HG02571 (cell line): ENCODE data around the gene EZR.

Source experiments
- ATAC-seq: cut with Tn5 transposase; IDR thresholded peaks from one replicate; pipeline ENCODE4 v1.9.1; 2021; ENCODE audit warnings: mild to moderate bottlenecking, moderate library complexity; ENCODE audit not compliant: unreplicated experiment

Gene EZR

DNA sequence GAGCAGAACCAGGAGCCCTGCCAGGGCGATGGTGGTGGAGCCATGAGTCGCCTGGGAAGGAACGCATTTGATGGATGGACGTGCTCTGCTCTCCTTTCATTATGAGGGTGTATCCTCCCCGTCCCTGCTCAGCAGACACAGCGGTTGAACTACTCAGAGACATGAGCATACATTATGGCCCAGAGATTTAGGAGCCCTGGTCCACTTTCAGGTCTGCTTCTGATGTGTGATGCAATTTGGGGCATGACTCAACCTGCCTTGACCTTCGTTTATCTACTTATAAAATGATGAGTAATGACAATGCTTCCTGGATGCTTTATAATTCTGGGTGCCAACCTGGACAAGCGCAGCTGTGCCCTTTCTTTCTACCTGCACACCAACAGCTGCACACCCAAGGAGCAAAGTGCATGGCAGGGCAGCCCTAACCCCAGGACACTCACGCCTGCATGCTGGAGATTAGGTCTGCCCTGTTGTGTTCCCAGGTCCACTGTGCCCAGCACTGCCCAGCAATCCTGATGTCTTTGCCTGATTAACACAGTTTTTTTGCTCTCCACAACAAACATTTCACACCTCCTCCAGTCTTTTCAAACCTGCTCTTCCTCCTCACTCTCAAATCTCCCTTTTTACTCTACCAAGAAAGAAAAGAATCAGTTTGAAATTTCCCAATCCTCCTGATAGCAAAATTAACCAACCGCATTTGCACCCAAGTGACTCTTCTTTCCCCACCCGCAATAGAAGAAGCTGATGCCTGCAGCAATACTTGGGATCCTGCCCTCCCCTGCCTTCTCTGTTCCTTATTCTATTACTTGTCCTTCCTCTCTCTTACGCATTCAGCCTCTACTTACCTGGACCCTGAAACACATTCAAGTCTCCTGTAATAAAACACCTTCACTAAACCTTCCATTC is 81.2 kb downstream of the EZR start:
- ATAC-seq = no peak

DNA sequence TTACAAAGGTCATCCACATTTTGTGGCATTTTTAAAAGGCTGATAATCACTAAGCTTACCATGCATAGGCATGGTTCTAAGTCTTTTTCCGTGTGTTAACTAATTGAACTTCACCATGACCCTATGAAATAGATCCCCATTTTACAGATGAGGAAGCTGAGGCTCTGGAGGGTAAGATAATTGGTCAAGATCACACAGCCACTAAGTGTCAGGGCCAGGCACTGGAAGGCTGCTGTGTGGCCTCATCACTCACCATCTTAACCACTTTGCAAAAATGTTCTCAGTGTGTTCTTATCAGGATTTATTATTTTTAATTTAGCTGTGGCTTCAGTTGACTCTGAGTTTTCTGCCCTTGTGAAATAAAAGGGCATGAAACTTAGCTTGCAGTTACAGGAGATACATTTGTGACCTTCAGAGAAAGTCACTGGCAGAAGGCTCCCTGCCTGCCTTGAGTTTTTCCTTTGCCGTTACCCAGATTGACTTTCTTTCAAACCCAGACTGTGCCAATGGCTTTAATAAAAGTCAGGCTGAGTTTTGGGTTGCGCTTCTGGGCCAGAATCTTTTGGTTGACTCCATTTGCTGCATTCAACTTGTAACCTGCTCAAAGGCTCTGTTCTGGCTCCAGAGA is 82.0 kb downstream of the EZR start:
- ATAC-seq = no peak

DNA sequence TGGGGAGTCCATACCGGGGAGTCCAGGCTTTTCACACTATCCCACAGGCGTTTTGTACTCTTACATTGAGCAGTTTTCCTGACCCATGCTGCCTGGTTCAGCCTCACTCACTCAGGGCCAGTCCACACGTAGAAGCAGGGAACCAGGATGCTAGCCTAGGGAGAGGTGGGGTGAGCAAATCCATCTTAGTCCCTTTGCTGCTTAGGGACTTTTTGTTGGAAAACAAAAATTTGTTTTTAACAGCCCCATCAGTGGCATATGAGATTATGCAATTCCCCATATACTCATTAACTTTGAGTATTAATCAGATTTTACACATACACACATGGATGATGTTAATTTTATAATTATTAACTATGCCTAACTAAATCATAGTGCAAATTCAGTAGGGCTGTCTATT is 84.2 kb downstream of the EZR start:
- ATAC-seq = no peak

DNA sequence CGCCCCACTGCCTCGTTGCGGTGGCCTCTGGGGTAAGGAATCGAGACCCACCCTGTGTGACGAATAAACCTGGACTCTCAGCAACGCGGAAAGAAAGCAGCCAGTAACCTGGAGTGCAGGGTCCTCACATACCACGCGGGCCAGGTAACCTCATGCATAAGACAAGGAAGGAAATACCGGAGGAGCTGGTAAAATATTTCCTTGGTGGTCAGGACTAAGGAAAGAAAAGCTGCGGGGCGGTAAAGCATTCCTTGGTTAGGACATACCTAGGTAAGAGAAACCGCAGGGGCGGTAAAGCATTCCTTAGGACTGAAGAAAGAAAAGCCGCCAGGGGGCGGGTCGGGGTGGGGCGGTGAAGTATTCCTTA is 88.6 kb downstream of the EZR start:
- ATAC-seq = no peak

DNA sequence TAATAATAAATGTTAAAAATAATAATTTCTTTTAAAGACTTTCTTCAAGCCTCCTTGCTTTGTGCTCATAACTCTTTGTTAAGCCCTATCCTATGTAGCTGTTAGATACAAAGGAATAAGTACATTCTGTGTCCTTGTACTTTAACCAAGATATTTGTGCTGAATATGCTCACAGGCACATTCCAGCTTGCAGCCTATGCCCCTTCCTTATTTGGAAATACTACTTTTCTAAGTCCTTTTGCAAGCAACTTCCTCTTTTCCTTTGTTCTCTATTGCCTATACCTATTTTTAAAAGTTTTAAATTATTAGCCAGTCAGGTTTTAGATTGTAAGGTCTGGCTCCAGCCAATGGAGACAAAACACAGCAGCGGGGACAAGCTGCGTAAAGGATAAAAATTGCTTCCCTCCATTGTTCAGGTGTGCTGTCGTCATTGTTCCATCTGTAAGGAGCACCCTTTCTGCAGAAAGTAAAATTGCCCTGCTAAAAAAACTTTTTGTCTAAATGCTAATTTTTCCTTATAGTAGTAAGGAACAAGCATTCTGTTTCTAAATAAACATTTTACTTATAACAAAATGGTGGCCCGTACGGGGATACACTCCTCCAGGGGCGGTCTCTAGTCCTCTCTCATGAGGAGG is 89.1 kb downstream of the EZR start:
- ATAC-seq = no peak

DNA sequence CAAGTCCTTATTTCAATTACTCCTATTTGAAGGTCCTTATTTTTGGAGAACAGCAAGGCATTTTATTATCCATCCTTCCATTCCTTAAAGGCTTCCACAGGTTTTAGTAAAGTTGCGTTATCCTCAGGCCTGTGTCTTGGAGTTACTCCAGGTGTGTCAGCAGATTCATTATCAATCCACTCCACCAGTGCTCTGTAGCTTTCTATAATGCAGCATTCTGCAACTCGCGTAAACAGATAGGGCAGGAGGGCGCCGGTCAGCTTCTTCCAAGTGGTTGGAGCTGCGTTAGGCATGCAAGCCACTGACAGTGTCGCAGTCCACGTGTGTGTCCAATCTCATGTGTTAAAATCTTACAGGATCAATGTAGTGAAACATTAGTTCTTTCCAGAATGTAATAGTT is 93.5 kb downstream of the EZR start:
- ATAC-seq = no peak

DNA sequence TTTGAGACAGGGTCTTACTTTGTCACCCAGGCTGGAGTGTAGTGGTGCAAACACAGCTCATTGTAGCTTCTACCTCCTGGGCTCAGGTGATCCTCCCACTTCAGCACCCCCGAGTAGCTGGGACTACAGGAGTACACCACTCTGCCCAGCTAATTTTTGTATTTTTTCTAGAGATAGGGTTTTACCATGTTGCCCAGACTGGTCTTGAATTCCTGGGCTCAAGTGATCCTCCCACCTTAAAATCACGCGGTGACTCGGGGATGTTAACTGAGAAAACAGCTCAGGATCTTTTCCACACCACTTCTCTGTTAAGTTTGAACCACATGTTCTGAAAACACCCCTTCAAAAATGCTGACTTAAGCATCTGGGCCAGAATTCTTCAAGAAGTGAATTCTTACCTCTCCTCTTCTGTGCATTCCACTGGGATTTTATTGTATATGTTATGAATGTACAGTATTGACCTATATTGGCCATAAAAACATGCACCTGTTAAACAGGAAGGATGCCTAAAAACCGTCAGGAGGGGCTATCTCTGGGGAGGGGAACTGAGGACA is 96.9 kb downstream of the EZR start:
- ATAC-seq = no peak

DNA sequence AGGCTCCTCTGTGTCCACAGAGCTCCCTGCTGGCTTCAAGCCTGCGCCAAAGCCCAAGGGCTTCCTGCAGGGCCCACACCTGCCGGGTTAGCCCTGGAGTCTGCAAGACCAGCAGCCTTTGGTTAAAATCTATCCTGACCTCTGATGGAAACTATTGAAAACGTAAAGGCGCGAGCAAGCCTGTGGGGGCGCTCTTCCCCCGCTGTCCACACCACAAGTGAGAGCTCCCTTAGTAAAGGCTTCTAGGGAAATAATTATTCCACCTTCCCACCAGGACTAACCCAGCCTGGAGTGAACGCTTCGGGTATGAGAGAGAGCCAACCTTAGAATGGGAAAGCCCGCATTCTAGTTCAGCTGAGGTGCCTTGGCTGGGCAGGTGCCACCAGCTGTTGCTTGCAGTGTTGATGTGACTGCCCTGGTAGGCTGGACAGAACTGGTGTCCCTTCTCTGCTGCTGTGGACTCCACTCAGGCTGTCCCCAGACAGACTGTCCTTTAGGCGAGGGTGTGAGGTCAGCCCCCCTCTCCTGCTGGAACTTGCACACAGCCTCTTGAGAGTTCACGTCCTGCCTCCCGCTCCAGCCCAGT is 100.6 kb downstream of the EZR start:
- ATAC-seq = no peak

DNA sequence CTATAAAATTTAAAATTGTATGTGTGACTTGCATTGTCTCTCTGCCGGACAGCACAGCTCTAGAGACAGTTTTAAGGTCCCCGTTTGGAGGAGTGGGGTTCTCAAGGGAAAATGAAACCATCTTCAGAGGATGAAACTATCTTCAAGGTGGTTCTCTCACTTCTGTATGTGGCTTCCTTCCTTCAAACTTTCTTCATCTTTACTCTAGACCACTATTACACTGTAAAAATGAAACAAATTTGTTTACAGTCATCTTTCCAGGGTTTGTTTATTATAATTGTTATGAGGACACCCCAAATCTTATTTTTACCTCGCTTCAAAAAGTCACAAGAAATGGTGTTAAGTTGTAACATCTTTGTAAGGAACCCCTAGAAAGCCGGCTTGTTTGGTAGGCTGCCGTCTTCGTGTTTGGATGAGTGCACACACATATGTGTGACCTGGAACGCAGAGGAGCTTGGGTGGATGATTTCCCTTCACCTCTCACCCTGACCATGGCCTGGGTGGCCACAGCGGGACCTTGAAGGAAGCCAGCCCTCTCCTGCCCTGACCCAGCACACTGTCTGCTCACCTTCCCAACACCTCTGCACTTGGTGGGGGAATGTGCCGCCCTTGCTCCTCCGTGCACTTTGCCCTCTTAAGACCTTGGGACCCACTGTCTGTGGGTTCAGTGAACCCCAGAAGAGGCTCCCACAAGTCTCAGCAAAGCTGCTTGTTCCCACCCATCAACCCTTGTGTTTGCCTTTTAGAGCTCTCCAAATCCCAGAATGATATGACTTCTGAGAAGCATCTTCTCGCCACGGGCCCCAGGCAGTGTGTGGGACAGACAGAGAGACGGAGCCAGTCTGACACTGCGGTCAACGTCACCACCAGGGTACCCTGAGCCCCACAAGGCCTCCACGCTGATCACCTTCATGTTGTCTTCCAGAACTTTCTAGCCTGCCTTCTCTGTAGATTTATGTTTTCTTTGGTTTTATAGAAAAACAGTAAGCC is 101.5 kb downstream of the EZR start:
- ATAC-seq = peak; percentile 56
